ENCODE results near the gene ABCG1. TPM values are rescaled to one million over a fixed set of nuclear protein-coding genes. Genes with fewer than 3 reads are reported as not detected.

Gene ABCG1
- total RNA-seq, 4 donors from 2014 or later: 16.1 to 25.9 (median 20.0) TPM

DNA sequence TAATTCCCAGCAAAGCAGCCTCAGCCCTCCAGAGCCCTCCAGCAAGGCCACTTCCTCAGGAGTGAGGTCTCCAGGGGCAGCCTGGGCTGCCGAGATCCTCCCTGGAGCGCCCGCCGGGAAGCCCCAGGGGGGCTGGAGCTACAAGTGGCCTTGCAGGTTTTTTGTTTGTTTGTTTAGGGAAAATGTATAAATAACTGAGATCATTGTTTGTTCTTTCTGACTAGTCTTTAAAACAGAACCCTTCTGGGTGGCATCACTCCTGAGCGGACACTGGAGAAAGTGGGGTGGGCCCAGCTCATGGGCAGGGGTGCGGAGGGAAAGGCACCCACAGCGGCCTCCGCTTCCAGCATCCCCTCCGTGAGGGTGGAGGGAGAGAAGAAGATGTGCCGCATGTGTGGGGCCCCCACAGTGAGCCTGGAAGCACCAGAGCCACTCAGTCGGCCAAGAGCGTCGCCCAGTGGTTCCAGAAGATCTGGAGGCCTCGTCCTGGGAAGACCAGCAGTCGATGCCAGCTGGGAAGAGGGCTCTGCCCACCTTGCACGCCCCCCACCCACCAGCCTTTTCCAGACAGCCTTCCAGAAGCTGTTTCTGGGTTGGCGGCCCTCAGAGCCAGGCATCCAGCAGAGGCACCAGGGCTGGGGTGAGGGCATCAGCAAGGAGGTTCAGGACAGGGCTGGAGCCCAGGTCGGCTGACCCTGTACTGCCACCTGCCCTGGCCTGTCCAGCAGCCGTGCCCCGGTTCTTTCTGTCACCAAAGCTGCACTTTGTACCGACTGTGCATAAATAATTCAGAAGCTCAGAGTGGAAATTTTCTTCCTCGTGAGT is 61.6 kb downstream of the ABCG1 start:
- TF ChIP-seq POLR2AphosphoS5 (IDR thresholded peaks at IDR 0.05) (no peak), POLR2A (IDR thresholded peaks at IDR 0.05; ENCODE audit: low read depth) (no peak), EP300 (IDR thresholded peaks at IDR 0.05) (no peak)
- TF ChIP-seq, protein P1, sequence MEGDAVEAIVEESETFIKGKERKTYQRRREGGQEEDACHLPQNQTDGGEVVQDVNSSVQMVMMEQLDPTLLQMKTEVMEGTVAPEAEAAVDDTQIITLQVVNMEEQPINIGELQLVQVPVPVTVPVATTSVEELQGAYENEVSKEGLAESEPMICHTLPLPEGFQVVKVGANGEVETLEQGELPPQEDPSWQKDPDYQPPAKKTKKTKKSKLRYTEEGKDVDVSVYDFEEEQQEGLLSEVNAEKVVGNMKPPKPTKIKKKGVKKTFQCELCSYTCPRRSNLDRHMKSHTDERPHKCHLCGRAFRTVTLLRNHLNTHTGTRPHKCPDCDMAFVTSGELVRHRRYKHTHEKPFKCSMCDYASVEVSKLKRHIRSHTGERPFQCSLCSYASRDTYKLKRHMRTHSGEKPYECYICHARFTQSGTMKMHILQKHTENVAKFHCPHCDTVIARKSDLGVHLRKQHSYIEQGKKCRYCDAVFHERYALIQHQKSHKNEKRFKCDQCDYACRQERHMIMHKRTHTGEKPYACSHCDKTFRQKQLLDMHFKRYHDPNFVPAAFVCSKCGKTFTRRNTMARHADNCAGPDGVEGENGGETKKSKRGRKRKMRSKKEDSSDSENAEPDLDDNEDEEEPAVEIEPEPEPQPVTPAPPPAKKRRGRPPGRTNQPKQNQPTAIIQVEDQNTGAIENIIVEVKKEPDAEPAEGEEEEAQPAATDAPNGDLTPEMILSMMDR (IDR thresholded peaks at IDR 0.05): no peak
- H3K4me1 ChIP-seq: no peaks in the 10 kb centered on the region
- peaks cover 19 to 90% (median 71%) of the 10 kb centered on the region in 4 donors for H3K36me3 ChIP-seq
- H3K4me3 ChIP-seq: no peak overlapping the region
- intact Hi-C loops (cut with DNase I): no loop called here
- DNase-seq (ENCODE audit: extremely low spot score): no peak
- H3K9me3 ChIP-seq: no peaks in the 10 kb centered on the region
- no peaks in the 10 kb centered on the region for H3K27me3 ChIP-seq
- WGBS: 90% methylated on average over 17 of the region's 22 CpGs
- no peak overlapping the region for H3K27ac ChIP-seq (replicated peaks in 1 of 4)

DNA sequence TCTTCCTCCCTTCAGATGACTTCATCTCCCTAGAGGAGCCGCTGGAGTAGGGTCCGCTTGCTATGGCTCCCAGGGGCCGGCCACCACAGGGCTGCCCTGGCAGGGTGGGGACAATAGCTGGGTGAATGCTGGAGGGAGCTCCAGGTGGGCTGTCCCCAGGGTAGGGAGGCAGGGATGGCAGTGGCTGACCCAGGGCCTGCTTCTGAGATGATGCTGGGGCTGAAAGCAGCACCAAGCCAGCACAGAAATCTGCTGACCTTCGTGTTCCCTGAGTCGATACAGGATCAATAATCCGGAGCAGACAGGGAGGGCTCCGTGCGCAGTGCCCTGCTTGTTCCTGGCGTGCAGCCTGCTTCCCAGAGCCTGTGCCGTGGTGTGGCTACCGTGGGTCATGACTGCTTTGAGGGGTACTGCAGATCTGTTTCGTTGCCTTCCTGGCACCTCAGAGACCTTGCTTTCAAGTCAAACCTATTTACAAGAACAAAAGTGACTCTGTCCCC is 62.3 kb downstream of the ABCG1 start:
- no peak for DNase-seq (ENCODE audit: extremely low spot score)
- WGBS: 90% methylated on average over 8 of the region's 12 CpGs
- no peaks in the 10 kb centered on the region for H3K9me3 ChIP-seq
- no peaks in the 10 kb centered on the region for H3K27me3 ChIP-seq
- no peak overlapping the region for H3K27ac ChIP-seq (replicated peaks in 1 of 4)
- TF ChIP-seq, protein P1 (IDR thresholded peaks at IDR 0.05): no peak
- TF ChIP-seq POLR2A (IDR thresholded peaks at IDR 0.05; ENCODE audit: low read depth): no peak
- no peak for TF ChIP-seq EP300 (IDR thresholded peaks at IDR 0.05)
- no peak for TF ChIP-seq POLR2AphosphoS5 (IDR thresholded peaks at IDR 0.05)
- no peak overlapping the region for H3K4me3 ChIP-seq
- intact Hi-C loops (cut with DNase I): no loop called here
- H3K36me3 ChIP-seq: peaks cover 19 to 90% (median 70%) of the 10 kb centered on the region in 4 donors
- H3K4me1 ChIP-seq: no peaks in the 10 kb centered on the region

DNA sequence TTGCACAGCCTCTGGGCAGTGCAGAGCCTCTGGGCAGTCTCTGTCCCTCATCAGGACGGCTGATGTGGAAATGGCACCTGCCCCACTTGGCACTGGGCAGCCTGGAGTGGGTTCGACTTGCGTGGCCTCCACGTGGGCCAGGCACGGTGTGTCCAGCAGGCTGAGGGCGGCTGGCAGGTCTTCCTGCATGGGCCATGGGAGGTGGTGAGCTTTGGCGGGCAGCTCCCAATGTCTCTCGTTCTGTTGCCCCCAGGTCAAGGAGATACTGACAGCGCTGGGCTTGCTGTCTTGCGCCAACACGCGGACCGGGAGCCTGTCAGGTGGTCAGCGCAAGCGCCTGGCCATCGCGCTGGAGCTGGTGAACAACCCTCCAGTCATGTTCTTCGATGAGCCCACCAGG is 63.1 kb downstream of the ABCG1 start:
- intact Hi-C loops (cut with DNase I): no loop called here

DNA sequence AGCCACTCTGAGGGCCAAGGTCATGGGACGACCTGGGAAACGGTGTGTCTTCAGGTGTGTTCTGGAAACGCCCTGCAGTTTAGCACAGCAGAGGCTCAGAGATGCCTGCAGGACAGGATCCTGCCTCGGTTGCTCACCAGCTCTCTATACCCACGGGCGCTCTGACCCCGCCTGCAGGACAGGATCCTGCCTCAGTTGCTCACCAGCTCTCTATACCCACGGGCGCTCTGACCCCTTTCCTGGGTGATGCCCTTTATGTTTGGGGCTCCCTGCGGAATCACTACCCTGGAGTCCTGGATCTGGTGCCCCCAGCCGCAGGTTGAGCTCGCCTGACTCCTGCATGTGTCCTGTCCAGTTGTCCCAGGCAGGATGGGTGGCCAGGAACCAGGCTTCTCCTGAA is 63.8 kb downstream of the ABCG1 start:
- H3K36me3 ChIP-seq: peaks cover 19 to 92% (median 75%) of the 10 kb centered on the region in 4 donors

More for the DNA sequence above, 63.1 kb downstream of the ABCG1 start:
- no peak overlapping the region for H3K27ac ChIP-seq (replicated peaks in 1 of 4)
- WGBS: 94% methylated on average over 6 of the region's 18 CpGs
- no peaks in the 10 kb centered on the region for H3K9me3 ChIP-seq
- DNase-seq (ENCODE audit: extremely low spot score): no peak
- peaks cover 19 to 90% (median 71%) of the 10 kb centered on the region in 4 donors for H3K36me3 ChIP-seq
- TF ChIP-seq POLR2A (IDR thresholded peaks at IDR 0.05; ENCODE audit: low read depth): no peak
- TF ChIP-seq, protein P1 (IDR thresholded peaks at IDR 0.05): no peak
- TF ChIP-seq EP300 (IDR thresholded peaks at IDR 0.05): no peak
- no peak for TF ChIP-seq POLR2AphosphoS5 (IDR thresholded peaks at IDR 0.05)
- no peaks in the 10 kb centered on the region for H3K27me3 ChIP-seq
- H3K4me3 ChIP-seq: no peak overlapping the region
- H3K4me1 ChIP-seq: no peaks in the 10 kb centered on the region

More for the DNA sequence above, 63.8 kb downstream of the ABCG1 start:
- WGBS: 93% methylated on average over 12 of the region's 12 CpGs
- H3K27me3 ChIP-seq: no peaks in the 10 kb centered on the region
- no peak for DNase-seq (ENCODE audit: extremely low spot score)
- H3K9me3 ChIP-seq: no peaks in the 10 kb centered on the region
- no peak overlapping the region for H3K4me3 ChIP-seq
- intact Hi-C loops (cut with DNase I): no loop called here
- no peak overlapping the region for H3K27ac ChIP-seq (replicated peaks in 1 of 4)
- TF ChIP-seq, protein P1 (IDR thresholded peaks at IDR 0.05): no peak
- H3K4me1 ChIP-seq: no peaks in the 10 kb centered on the region

Data from esophagus muscularis mucosa (tissue), 4 donors.